ENCODE measurements around the gene SMAGP. TPM values are rescaled to one million over a fixed set of nuclear protein-coding genes. Genes with fewer than 3 reads are reported as not detected.

The SMAGP gene
- total and polyA plus RNA-seq, 2 of the 4 experiments (the other 2 are of a cell fraction), result 12.2 to 42.7 TPM

DNA sequence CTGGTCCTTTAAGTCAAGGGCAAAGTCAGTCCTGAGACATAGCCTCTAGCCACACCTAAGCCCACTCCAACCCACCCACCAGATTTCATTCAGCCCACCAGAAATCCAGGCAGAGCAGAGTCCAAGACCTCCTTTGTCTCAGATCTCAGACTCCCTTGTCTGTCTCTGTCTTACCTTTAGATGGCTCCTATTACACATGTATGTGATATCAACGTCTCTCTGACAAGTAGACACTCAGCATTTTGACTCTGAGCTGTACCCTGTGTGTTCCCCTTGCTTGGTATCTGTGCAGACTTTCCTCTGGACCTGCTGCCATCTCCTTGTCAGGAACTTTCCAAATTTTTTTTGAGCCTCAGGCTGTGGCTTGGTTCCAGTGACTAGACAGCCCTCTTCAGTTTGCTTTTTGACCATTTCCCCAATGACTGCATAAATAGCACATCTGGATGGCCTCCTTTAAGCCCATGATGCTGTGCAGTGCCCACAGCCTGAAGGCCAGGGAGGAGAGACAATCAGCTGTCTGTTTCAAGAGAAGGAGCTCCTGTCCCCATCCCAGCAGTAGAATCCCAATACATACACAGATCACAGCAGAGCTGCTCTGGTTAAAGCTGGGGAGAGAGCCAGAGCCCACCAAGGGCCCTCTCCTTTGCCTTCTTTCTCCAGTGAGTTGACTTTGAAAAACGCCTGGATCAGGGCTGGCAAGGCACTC lies 59.4 kb downstream of the SMAGP start:
- Histone ChIP-seq H2AK5ac (ENCODE audit: low read depth, low read length) (no peak overlapping the region), H4K91ac (ENCODE audit: insufficient read depth, low read depth, low read length) (no peak overlapping the region), H2BK5ac (ENCODE audit: low read depth, low read length, poor library complexity, severe bottlenecking) (no peak overlapping the region), H3K4me2 (ENCODE audit: low read depth, low read length) (no peak overlapping the region), H3K4me3 (ENCODE audit: insufficient read depth, low read depth, low read length) (no peak overlapping the region), H3K56ac (ENCODE audit: extremely low read depth, insufficient read depth, low read length) (no peak overlapping the region), H4K5ac (ENCODE audit: low read depth, low read length) (no peak overlapping the region), H3K9ac (ENCODE audit: low read depth, low read length) (no peak overlapping the region), H3K27me3 (ENCODE audit: control insufficient read depth, insufficient read depth, low read length) (no peaks in the 10 kb centered on the region), H2AK9ac (replicated peaks; ENCODE audit: low read depth, low read length, poor library complexity) (no peak overlapping the region), H4K20me1 (ENCODE audit: insufficient read depth, low read length) (no peaks in the 10 kb centered on the region), H3K27ac (ENCODE audit: insufficient read depth, low read length) (no peak overlapping the region), H2AFZ (replicated peaks; ENCODE audit: low read length, poor library complexity) (no peak overlapping the region), H3K9me1 (ENCODE audit: insufficient read depth, low read length) (peaks cover 5% of the 10 kb centered on the region), H2BK120ac (ENCODE audit: low read depth, low read length) (no peak overlapping the region), H2BK20ac (ENCODE audit: low read depth, low read length) (no peak overlapping the region), H3K23ac (ENCODE audit: low read depth, low read length) (no peak overlapping the region), H3K14ac (replicated peaks; ENCODE audit: low read depth, low read length) (no peak overlapping the region), H3K4me1 (ENCODE audit: control insufficient read depth, insufficient read depth, low read length) (no peaks in the 10 kb centered on the region), H3K79me1 (ENCODE audit: low read depth in 1 of 2, low read length in 2 of 2) (peaks cover 5 to 14% of the 10 kb centered on the region in 2 experiments; a peak in 3 of 4 replicates), H4K8ac (ENCODE audit: low read depth in 2 of 2, low read length in 2 of 2) (no peak overlapping the region), H3K4ac (ENCODE audit: low read depth, low read length) (no peak overlapping the region), H3K18ac (ENCODE audit: low read depth, low read length) (no peak overlapping the region), H3K9me3 (ENCODE audit: control insufficient read depth, insufficient read depth, low read length) (no peaks in the 10 kb centered on the region), H2BK15ac (ENCODE audit: low read depth, low read length) (no peak overlapping the region), H3K36me3 (ENCODE audit: control insufficient read depth, insufficient read depth, low read length) (peaks cover 8% of the 10 kb centered on the region)
- intact Hi-C loops (cut with micrococcal nuclease), result no loop called here
- ATAC-seq (ENCODE audit: low read depth) (no peak), DNase-seq (no peak)
- no TSS peak for BruUV-seq (replicated peaks)
- 86% methylated on average over 1 of the region's 2 CpGs; no CpG with 5 or more reads in 1 of the 2 experiments for WGBS, 2 experiments (ENCODE audit: extremely low coverage in 2 of 2, insufficient read length in 1 of 2)
- dilution Hi-C loops (cut with HindIII; ENCODE audit: low sequenced_read_pairs, unreplicated experiment), result no loop called here
- TF ChIP-seq RAD21 (IDR thresholded peaks at IDR 0.05; ENCODE audit: low read length), result no peak
- TF ChIP-seq MXI1 (IDR thresholded peaks at IDR 0.05; ENCODE audit: borderline replicate concordance, low read depth, low read length), result no peak
- CTCF ChIA-PET, result no interaction called here
- in situ Hi-C loops (cut with MboI; ENCODE audit: low sequenced_read_pairs), result no loop called here
- POLR2A ChIA-PET (ENCODE audit: unreplicated experiment), result no interaction called here

All from IMR-90 (cell line).